ENCODE measurements around the gene ASIC2.

ASIC2 gene

GRCh38 chr17:33038740-33039139 is 254.4 kb downstream of the ASIC2 start:
- ChIA-PET POLR2A (no interaction called here), CTCF (interaction anchor here (0.7 to 2.9 kb wide), 9 partner anchors 11 to 636 kb away, joined by 3 to 12 read pairs (median 3); no protein-coding TSS in a partner anchor)
- no peak for DNase-seq (ENCODE audit: low read depth, low spot score)

GRCh38 chr17:33033176-33033575 is 259.9 kb downstream of the ASIC2 start:
- ChIA-PET POLR2A (no interaction called here), CTCF (interaction anchor here (1.6 kb wide), 1 partner anchor 16 kb away, joined by 6 read pairs; no protein-coding TSS in a partner anchor)
- no peak overlapping the region for H3K4me3 ChIP-seq (ENCODE audit: low read depth, low read length)
- TF ChIP-seq CTCF (IDR thresholded peaks at IDR 0.05; ENCODE audit: insufficient read depth, low read length, missing control alignments): no peak
- no peak for DNase-seq (ENCODE audit: low read depth, low spot score)

More at GRCh38 chr17:33038740-33039139, 254.4 kb downstream of the ASIC2 start:
- peak; percentile 58 for TF ChIP-seq CTCF (IDR thresholded peaks at IDR 0.05; ENCODE audit: insufficient read depth, low read length, missing control alignments)
- H3K4me3 ChIP-seq (ENCODE audit: low read depth, low read length): no peak overlapping the region

- no peak for TF ChIP-seq CTCF (IDR thresholded peaks at IDR 0.05; ENCODE audit: insufficient read depth, low read length, missing control alignments)
- CTCF ChIA-PET: no interaction called here
- no peak overlapping the region for H3K4me3 ChIP-seq (ENCODE audit: low read depth, low read length)
- POLR2A ChIA-PET: no interaction called here
- DNase-seq (ENCODE audit: low read depth, low spot score): no peak
Measured at GRCh38 chr17:33028778-33029177, 264.3 kb downstream of the ASIC2 start.

GRCh38 chr17:33028061-33028460 is 265.0 kb downstream of the ASIC2 start:
- ChIA-PET CTCF (no interaction called here), POLR2A (no interaction called here)
- TF ChIP-seq CTCF (IDR thresholded peaks at IDR 0.05; ENCODE audit: insufficient read depth, low read length, missing control alignments): no peak
- H3K4me3 ChIP-seq (ENCODE audit: low read depth, low read length): no peak overlapping the region
- no peak for DNase-seq (ENCODE audit: low read depth, low spot score)

- no peak for TF ChIP-seq CTCF (IDR thresholded peaks at IDR 0.05; ENCODE audit: insufficient read depth, low read length, missing control alignments)
- CTCF ChIA-PET: interaction anchor here (0.9 kb wide), 1 partner anchor 27 kb away, joined by 3 read pairs; no protein-coding TSS in a partner anchor
- no peak overlapping the region for H3K4me3 ChIP-seq (ENCODE audit: low read depth, low read length)
- DNase-seq (ENCODE audit: low read depth, low spot score): no peak
- POLR2A ChIA-PET: no interaction called here
Measured at GRCh38 chr17:33024688-33025486, 268.2 kb downstream of the ASIC2 start.

- ChIA-PET POLR2A (no interaction called here), CTCF (interaction anchor here (1.8 kb wide), 1 partner anchor 26 kb away, joined by 6 read pairs; no protein-coding TSS in a partner anchor)
- H3K4me3 ChIP-seq (ENCODE audit: low read depth, low read length): no peak overlapping the region
- DNase-seq (ENCODE audit: low read depth, low spot score): no peak
- TF ChIP-seq CTCF (IDR thresholded peaks at IDR 0.05; ENCODE audit: insufficient read depth, low read length, missing control alignments): no peak
Measured at GRCh38 chr17:33023790-33024189, 269.3 kb downstream of the ASIC2 start.
